Esophagus muscularis mucosa (tissue), 4 donors: ENCODE results near the gene OR2F1. TPM values are rescaled to one million over a fixed set of nuclear protein-coding genes. Genes with fewer than 3 reads are reported as not detected.

ENCODE experiments used
- DNase-seq: peaks from one replicate; pipeline ENCODE4 v3.0.0-alpha.2; 2017; ENCODE audit errors: extremely low spot score
- H3K27ac ChIP-seq, 4 donors: fragments of 200-600 bp; sonication (generic); replicated peaks in 1 of 4; 1 replicate in 3 of 4; 2 replicates in 1 of 4; pipeline ENCODE4 v1.5.1; 2016 to 2019; ENCODE audit warnings: mild to moderate bottlenecking in 1 of 4
- H3K27me3 ChIP-seq, 4 donors: fragments of 200-600 bp; sonication (generic); one replicate each; pipeline versions ENCODE4 v1.5.1 to v1.6.0; 2016 to 2019
- H3K36me3 ChIP-seq, 4 donors: fragments of 200-600 bp; sonication (generic); one replicate each; pipeline ENCODE4 v1.5.1; 2016 to 2019
- H3K4me1 ChIP-seq, 4 donors: fragments of 200-600 bp; sonication (generic); one replicate each; pipeline ENCODE4 v1.5.1; 2016 to 2019
- H3K4me3 ChIP-seq, 4 donors: fragments of 200-600 bp; sonication (generic); 1 replicate in 2 of 4; 2 replicates in 2 of 4; pipeline ENCODE4 v1.5.1; 2016 to 2019; ENCODE audit warnings: mild to moderate bottlenecking in 4 of 4, moderate library complexity in 1 of 4
- H3K9me3 ChIP-seq, 4 donors: fragments of 200-600 bp; sonication (generic); 1 replicate in 3 of 4; 2 replicates in 1 of 4; pipeline ENCODE4 v1.5.1; 2016 to 2019
- CTCF ChIP-seq, 3 experiments: fragments of 200-600 bp in 2 of 3; fragments of 450-650 bp in 1 of 3; sonication (generic) in 2 of 3; IDR thresholded peaks; one replicate each; pipeline ENCODE4 v1.5.1; 2017 to 2019; ENCODE audit warnings: antibody characterized with exemption in 3 of 3, mild to moderate bottlenecking in 2 of 3, moderate library complexity in 1 of 3
- EP300 ChIP-seq: sonication (generic); formaldehyde crosslinking; IDR thresholded peaks from one replicate; pipeline ENCODE4 v1.6.1; 2017; ENCODE audit warnings: antibody characterized with exemption
- POLR2A ChIP-seq: fragments of 450-650 bp; IDR thresholded peaks from one replicate; pipeline ENCODE4 v1.6.1; 2017; ENCODE audit warnings: antibody characterized with exemption, moderate library complexity, mild to moderate bottlenecking, low read depth
- POLR2AphosphoS5 ChIP-seq, 2 donors: sonication (generic); formaldehyde crosslinking; IDR thresholded peaks; one replicate each; pipeline ENCODE4 v1.6.1; 2017; ENCODE audit warnings: antibody characterized with exemption in 2 of 2
- WGBS: methylation state at CpG from one replicate; pipeline ENCODE4 v1.1.5; 2018; 5-methylcytosine and 5-hydroxymethylcytosine counted together
- intact Hi-C: fragments of 100-400 bp; cut with DNase I; formaldehyde crosslinking; loops from one replicate; pipeline ENCODE4 v1.15.1; 2023
- total RNA-seq, 4 donors: library from RNA; depleted of rRNA; stranded (reverse); fragments of >200 nt; gene quantifications; one replicate each; pipeline versions ENCODE4 v1.1.0 to v1.2.1, GENCODE V29; 2016

OR2F1 gene
- not detected for total RNA-seq

GRCh38 chr7:143954544-143954943 is at the start of gene OR2F1:
Gene OR2F1 (plus strand): TSS chr7:143954844. CDS start chr7:143959971, 5,127 bp downstream.
- H3K36me3 ChIP-seq, result no peaks in the 10 kb centered on the region
- TF ChIP-seq CTCF (IDR thresholded peaks at IDR 0.05), result no peak
- no peak for TF ChIP-seq EP300
- no peak for TF ChIP-seq POLR2A
- no peak for TF ChIP-seq POLR2AphosphoS5 (IDR thresholded peaks at IDR 0.05)
- 88% methylated on average over 3 of the region's 3 CpGs for WGBS
- no peaks in the 10 kb centered on the region for H3K9me3 ChIP-seq
- intact Hi-C loops, result no loop called here
- H3K4me3 ChIP-seq, result no peak within 1 kb of the TSS
- H3K27me3 ChIP-seq, result no peaks in the 10 kb centered on the region
- DNase-seq, result no peak
- no peak within 1 kb of the TSS for H3K27ac ChIP-seq
- H3K4me1 ChIP-seq, result peaks cover 0 to 15% (median 13%) of the 10 kb centered on the region in 4 donors

- no peak overlapping the region for H3K4me3 ChIP-seq
- no peaks in the 10 kb centered on the region for H3K27me3 ChIP-seq
- no peaks in the 10 kb centered on the region for H3K36me3 ChIP-seq
- no peak for DNase-seq
- TF ChIP-seq POLR2AphosphoS5 (IDR thresholded peaks at IDR 0.05), result no peak
- TF ChIP-seq EP300, result no peak
- TF ChIP-seq CTCF (IDR thresholded peaks at IDR 0.05), result no peak
- no peak for TF ChIP-seq POLR2A
- intact Hi-C loops, result loop anchor here (10.0 kb wide), 1 partner anchor 119 kb away; no protein-coding TSS in a partner anchor
- no peaks in the 10 kb centered on the region for H3K9me3 ChIP-seq
- peak overlapping the region; percentile 48 to 70 (median 52) for H3K27ac ChIP-seq
- WGBS, result 74% methylated on average over 1 of the region's 1 CpG
- peaks cover 16 to 42% (median 33%) of the 10 kb centered on the region in 4 donors for H3K4me1 ChIP-seq
Measured at GRCh38 chr7:143905509-143905908, 49.1 kb upstream of the OR2F1 start.

GRCh38 chr7:143906151-143906550 is 48.5 kb upstream of the OR2F1 start:
- intact Hi-C loops, result loop anchor here (10.0 kb wide), 1 partner anchor 119 kb away; no protein-coding TSS in a partner anchor

GRCh38 chr7:143906895-143907294 is 47.7 kb upstream of the OR2F1 start:
- Histone ChIP-seq H3K4me1 (peaks cover 13 to 43% (median 29%) of the 10 kb centered on the region in 4 donors), H3K4me3 (no peak overlapping the region), H3K27me3 (no peaks in the 10 kb centered on the region), H3K27ac (no peak overlapping the region), H3K36me3 (no peaks in the 10 kb centered on the region), H3K9me3 (no peaks in the 10 kb centered on the region)
- TF ChIP-seq POLR2AphosphoS5 (IDR thresholded peaks at IDR 0.05) (no peak), CTCF (IDR thresholded peaks at IDR 0.05) (no peak), EP300 (no peak), POLR2A (no peak)
- no peak for DNase-seq
- intact Hi-C loops, result loop anchor here (10.0 kb wide), 1 partner anchor 118 kb away; no protein-coding TSS in a partner anchor
- 94% methylated on average over 5 of the region's 5 CpGs for WGBS

More at GRCh38 chr7:143906151-143906550, 48.5 kb upstream of the OR2F1 start:
- WGBS, result 73% methylated on average over 9 of the region's 9 CpGs
- no peak for DNase-seq
- Histone ChIP-seq H3K27me3 (no peaks in the 10 kb centered on the region), H3K9me3 (no peaks in the 10 kb centered on the region), H3K4me3 (no peak overlapping the region), H3K36me3 (no peaks in the 10 kb centered on the region), H3K27ac (peak overlapping the region in 1 of 4 donors; percentile 70), H3K4me1 (peaks cover 13 to 42% (median 29%) of the 10 kb centered on the region in 4 donors)
- no peak for TF ChIP-seq POLR2AphosphoS5 (IDR thresholded peaks at IDR 0.05)

- Histone ChIP-seq H3K9me3 (no peaks in the 10 kb centered on the region), H3K27me3 (no peaks in the 10 kb centered on the region), H3K4me3 (no peak overlapping the region), H3K4me1 (peaks cover 9 to 37% (median 23%) of the 10 kb centered on the region in 4 donors), H3K27ac (peak overlapping the region in 1 of 4 donors; percentile 11), H3K36me3 (no peaks in the 10 kb centered on the region)
- no peak for DNase-seq
- intact Hi-C loops, result loop anchor here (10.0 kb wide), 1 partner anchor 117 kb away; no protein-coding TSS in a partner anchor
- TF ChIP-seq CTCF (IDR thresholded peaks at IDR 0.05), result no peak
- WGBS, result 52% methylated on average over 5 of the region's 5 CpGs
Measured at GRCh38 chr7:143908120-143908519, 46.5 kb upstream of the OR2F1 start.
